ENCODE measurements around the gene TESMIN. TPM values are rescaled to one million over a fixed set of nuclear protein-coding genes. Genes with fewer than 3 reads are reported as not detected.

The TESMIN gene
- total RNA-seq, 1 experiment from 2014 or later = 45.2 TPM

GRCh38 chr11:68743539-68743938 is 7.8 kb downstream of the TESMIN start:
- no peak for DNase-seq

More at GRCh38 chr11:68743539-68743938, 7.8 kb downstream of the TESMIN start:
- H3K4ac ChIP-seq (ENCODE audit: low read depth, low read length) = no peak overlapping the region
- H2AK5ac ChIP-seq (ENCODE audit: insufficient read length, low read length) = no peak overlapping the region
- H3K18ac ChIP-seq (ENCODE audit: insufficient read length, low read depth, low read length) = no peak overlapping the region
- H4K5ac ChIP-seq (ENCODE audit: insufficient read length, low read depth, low read length) = no peak overlapping the region
- H2AFZ ChIP-seq (ENCODE audit: low read length) = no peak overlapping the region
- H3K23ac ChIP-seq (ENCODE audit: insufficient read length, low read depth, low read length) = no peak overlapping the region
- no peak overlapping the region for H3T11ph ChIP-seq (ENCODE audit: low read length)
- Mint-ChIP-seq H3K36me3 (ENCODE audit: insufficient read depth in 1 of 3, low read depth in 3 of 3) (peaks cover 15 to 78% (median 59%) of the 10 kb centered on the region in 3 experiments; a peak in 6 of 7 replicates), H3K27me3 (ENCODE audit: low read depth) (no peaks in the 10 kb centered on the region), H3K4me1 (peaks cover 26 to 27% of the 10 kb centered on the region in 2 experiments), H3K9me3 (no peaks in the 10 kb centered on the region), H3K27ac (no peak overlapping the region), H3K4me3 (no peak overlapping the region)
- TF ChIP-seq CTCF (conservative IDR thresholded peaks at IDR 0.05) = no peak
- H2BK120ac ChIP-seq (ENCODE audit: low read depth, low read length, poor library complexity, severe bottlenecking) = no peak overlapping the region
- WGBS (ENCODE audit: extremely low coverage, insufficient read length, low lambda C conversion rate) = no CpG with 5 or more reads among the region's 3 CpGs
- no peaks in the 10 kb centered on the region for H3K23me2 ChIP-seq (ENCODE audit: insufficient read length, low read depth, low read length, poor library complexity, severe bottlenecking)
- H3K9ac ChIP-seq (ENCODE audit: extremely low read depth, insufficient read length, low read length) = no peak overlapping the region
- H3K27ac ChIP-seq (ENCODE audit: insufficient read length, low read depth, low read length) = no peak overlapping the region
- no peak overlapping the region for H3K4me2 ChIP-seq (ENCODE audit: insufficient read depth, insufficient read length, low read length)
- no peak overlapping the region for H4K91ac ChIP-seq (ENCODE audit: insufficient read length, low read depth, low read length)
- H3K14ac ChIP-seq (ENCODE audit: insufficient read depth, low read length) = no peak overlapping the region
- H3K79me2 ChIP-seq (ENCODE audit: insufficient read depth, low read length) = no peaks in the 10 kb centered on the region
- H4K8ac ChIP-seq (replicated peaks; ENCODE audit: insufficient read length, low read depth, low read length) = no peak overlapping the region
- H3K56ac ChIP-seq (ENCODE audit: insufficient read length, low read depth, low read length) = no peak overlapping the region
- no peak overlapping the region for H2BK5ac ChIP-seq (ENCODE audit: insufficient read length, low read length)
- peaks cover 3% of the 10 kb centered on the region for H3K4me1 ChIP-seq (ENCODE audit: insufficient read depth, low read length)
- no peak overlapping the region for H2BK12ac ChIP-seq (ENCODE audit: insufficient read length, low read depth, low read length)
- H2BK20ac ChIP-seq (ENCODE audit: low read depth, low read length, poor library complexity, severe bottlenecking) = no peak overlapping the region
- no peaks in the 10 kb centered on the region for H3K9me3 ChIP-seq (ENCODE audit: control insufficient read depth, low read depth, low read length)
- no peaks in the 10 kb centered on the region for H3K27me3 ChIP-seq (ENCODE audit: insufficient read depth, low read length)
- no peaks in the 10 kb centered on the region for H3K79me1 ChIP-seq (ENCODE audit: insufficient read depth, low read depth, low read length, poor library complexity, severe bottlenecking)
- no peaks in the 10 kb centered on the region for H4K20me1 ChIP-seq (ENCODE audit: control insufficient read depth, insufficient read depth, insufficient read length)
- H2BK15ac ChIP-seq (ENCODE audit: low read depth, low read length) = no peak overlapping the region
